MCF 10A (cell line): ENCODE results near the gene DNMT3B. TPM values are rescaled to one million over a fixed set of nuclear protein-coding genes. Genes with fewer than 3 reads are reported as not detected.
A peak's percentile ranks its signal among the peaks of the same experiment; 100 is the strongest.

Experiments used
- BruUV-seq: library from RNA; stranded (reverse); fragments of 400-500 nt; replicated peaks from 2 replicates; lab custom pipeline; 2021; lab: Mats Ljungman, UMichigan
- CTCF ChIA-PET: fragments of 300-600 bp; sonication (Branson Sonifier 250); formaldehyde crosslinking; extraction: SDS; loops from one replicate; lab custom pipeline; 2021; ENCODE audit warnings: antibody characterized with exemption, inconsistent platforms; lab: Yijun Ruan, JAX
- POLR2A ChIA-PET: fragments of 300-600, 350-650 bp; sonication (Branson Sonifier 250); formaldehyde crosslinking; extraction: SDS; loops from one replicate; lab custom pipeline; 2020; ENCODE audit warnings: antibody characterized with exemption, inconsistent platforms; lab: Yijun Ruan, JAX
- DNase-seq: peaks from one replicate; pipeline ENCODE4 v3.0.0-alpha.2; 2018; ENCODE audit not compliant: unreplicated experiment
- H3K27ac Mint-ChIP-seq: one replicate; pipeline ENCODE4 v1.8.0; 2022; ENCODE audit warnings: mild to moderate bottlenecking, low read depth, mixed read lengths; ENCODE audit not compliant: unreplicated experiment
- H3K27me3 Mint-ChIP-seq: one replicate; pipeline ENCODE4 v1.8.0; 2022; ENCODE audit warnings: mixed read lengths; ENCODE audit not compliant: insufficient read depth, unreplicated experiment
- H3K36me3 Mint-ChIP-seq: one replicate; pipeline ENCODE4 v1.8.0; 2022; ENCODE audit warnings: mild to moderate bottlenecking, moderate library complexity, mixed read lengths; ENCODE audit not compliant: insufficient read depth, unreplicated experiment
- H3K4me1 Mint-ChIP-seq: one replicate; pipeline ENCODE4 v1.8.0; 2022; ENCODE audit warnings: mixed read lengths; ENCODE audit not compliant: insufficient read depth, unreplicated experiment
- H3K4me3 Mint-ChIP-seq: one replicate; pipeline ENCODE4 v1.8.0; 2022; ENCODE audit warnings: mild to moderate bottlenecking, moderate library complexity, mixed read lengths; ENCODE audit not compliant: unreplicated experiment
- H3K9me3 Mint-ChIP-seq: one replicate; pipeline ENCODE4 v1.8.0; 2022; ENCODE audit warnings: mixed read lengths; ENCODE audit not compliant: unreplicated experiment
- intact Hi-C: fragments of 100-400 bp; cut with micrococcal nuclease; formaldehyde crosslinking; loops from 2 replicates; pipeline ENCODE4 v1.14.1; 2022
- total RNA-seq: library from RNA; stranded (reverse); gene quantifications from 2 replicates; pipeline ENCODE4 v1.2.3, GENCODE V29; 2022
- TF ChIP-seq, protein P1 (sequence below): fragments of 200-600 bp; IDR thresholded peaks from one replicate; pipeline ENCODE4 v1.8.0; 2022; ENCODE audit warnings: antibody characterized with exemption, mild to moderate bottlenecking; ENCODE audit not compliant: unreplicated experiment

The DNMT3B gene
- total RNA-seq, 1 experiment from 2014 or later = 1.3 TPM

DNA sequence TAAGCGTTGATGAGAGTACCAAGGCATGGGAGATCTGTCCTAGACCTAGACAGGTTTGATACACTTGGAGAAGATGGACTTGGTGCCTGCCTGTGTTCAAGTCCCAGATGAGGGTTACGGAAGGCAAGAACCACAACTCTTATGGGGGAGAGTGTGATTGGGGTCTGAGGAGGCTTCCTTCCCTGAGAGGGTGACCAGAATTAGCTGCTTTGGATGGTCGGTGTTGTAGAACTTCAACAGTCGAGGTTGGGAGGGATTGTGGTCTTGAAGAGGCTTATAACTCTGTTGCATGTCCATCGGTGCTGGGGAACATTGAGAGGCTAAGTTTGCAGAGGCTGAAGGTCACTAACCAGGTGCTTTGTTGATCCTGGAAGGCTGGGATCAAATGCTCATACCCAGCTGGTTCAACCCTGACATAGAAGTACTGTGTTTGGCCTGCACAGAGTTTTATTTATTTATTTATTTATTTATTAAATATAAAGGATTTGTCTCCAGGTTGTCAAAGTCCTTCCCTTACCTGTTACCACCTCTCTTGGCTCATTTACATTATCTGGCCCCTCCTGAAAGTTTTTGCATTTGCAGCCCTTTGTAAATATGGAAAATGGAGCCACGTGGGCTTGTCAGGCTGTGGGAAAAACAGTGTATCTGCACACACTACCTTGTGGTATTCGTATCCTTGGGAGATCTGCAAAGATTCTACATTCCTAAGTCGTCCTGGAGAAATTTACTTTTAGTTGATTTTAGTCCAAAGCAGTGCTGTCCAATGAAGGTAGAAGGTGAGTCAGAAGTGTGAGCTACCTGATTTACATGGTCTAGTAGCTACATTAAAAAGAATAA is 80.7 kb downstream of the DNMT3B start:
- Mint-ChIP-seq H3K36me3 (peaks cover 86% of the 10 kb centered on the region), H3K27me3 (no peaks in the 10 kb centered on the region), H3K27ac (no peak overlapping the region), H3K4me3 (no peak overlapping the region), H3K4me1 (no peaks in the 10 kb centered on the region), H3K9me3 (no peaks in the 10 kb centered on the region)
- no peak for DNase-seq
- POLR2A ChIA-PET = interaction anchor here (0.6 to 1.5 kb wide), 4 partner anchors 13 to 1068 kb away, joined by 3 to 6 read pairs (median 4); partner anchors contain the start of gene MAPRE1
- no TSS peak for BruUV-seq
- CTCF ChIA-PET = interaction anchor here (0.6 to 2.0 kb wide), 7 partner anchors 10 to 59 kb away, joined by 3 to 6 read pairs (median 5); no protein-coding TSS in a partner anchor
- intact Hi-C loops = no loop called here
- TF ChIP-seq, protein P1, sequence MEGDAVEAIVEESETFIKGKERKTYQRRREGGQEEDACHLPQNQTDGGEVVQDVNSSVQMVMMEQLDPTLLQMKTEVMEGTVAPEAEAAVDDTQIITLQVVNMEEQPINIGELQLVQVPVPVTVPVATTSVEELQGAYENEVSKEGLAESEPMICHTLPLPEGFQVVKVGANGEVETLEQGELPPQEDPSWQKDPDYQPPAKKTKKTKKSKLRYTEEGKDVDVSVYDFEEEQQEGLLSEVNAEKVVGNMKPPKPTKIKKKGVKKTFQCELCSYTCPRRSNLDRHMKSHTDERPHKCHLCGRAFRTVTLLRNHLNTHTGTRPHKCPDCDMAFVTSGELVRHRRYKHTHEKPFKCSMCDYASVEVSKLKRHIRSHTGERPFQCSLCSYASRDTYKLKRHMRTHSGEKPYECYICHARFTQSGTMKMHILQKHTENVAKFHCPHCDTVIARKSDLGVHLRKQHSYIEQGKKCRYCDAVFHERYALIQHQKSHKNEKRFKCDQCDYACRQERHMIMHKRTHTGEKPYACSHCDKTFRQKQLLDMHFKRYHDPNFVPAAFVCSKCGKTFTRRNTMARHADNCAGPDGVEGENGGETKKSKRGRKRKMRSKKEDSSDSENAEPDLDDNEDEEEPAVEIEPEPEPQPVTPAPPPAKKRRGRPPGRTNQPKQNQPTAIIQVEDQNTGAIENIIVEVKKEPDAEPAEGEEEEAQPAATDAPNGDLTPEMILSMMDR = no peak

DNA sequence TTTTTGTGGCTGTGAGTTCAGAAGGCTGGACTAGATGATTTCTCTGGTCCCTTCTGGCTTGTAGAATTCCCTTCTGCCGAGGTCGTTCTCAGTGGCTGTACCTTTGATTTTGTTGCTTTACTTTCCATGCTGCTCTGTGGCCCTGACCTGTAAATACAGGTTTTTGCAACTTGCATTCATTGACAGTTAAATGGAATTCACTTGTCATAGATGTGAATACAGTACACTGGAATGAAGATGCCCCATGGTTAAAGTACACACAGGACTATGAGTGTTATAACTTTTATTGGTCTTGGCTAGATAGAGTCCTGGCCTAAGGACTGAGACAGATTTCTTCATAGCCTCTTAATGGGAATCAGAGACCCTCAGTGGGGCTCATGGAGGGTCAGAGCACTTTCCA is 83.6 kb downstream of the DNMT3B start:
- Mint-ChIP-seq H3K27me3 (no peaks in the 10 kb centered on the region), H3K9me3 (no peaks in the 10 kb centered on the region), H3K4me3 (no peak overlapping the region), H3K36me3 (peaks cover 93% of the 10 kb centered on the region), H3K27ac (peak overlapping the region; percentile 59), H3K4me1 (no peaks in the 10 kb centered on the region)
- TF ChIP-seq, protein P1 = no peak
- intact Hi-C loops = no loop called here
- POLR2A ChIA-PET = no interaction called here
- no TSS peak for BruUV-seq
- no peak for DNase-seq
- CTCF ChIA-PET = interaction anchor here (1.0 to 2.2 kb wide), 3 partner anchors 8 to 56 kb away, joined by 5 to 9 read pairs (median 5); no protein-coding TSS in a partner anchor

DNA sequence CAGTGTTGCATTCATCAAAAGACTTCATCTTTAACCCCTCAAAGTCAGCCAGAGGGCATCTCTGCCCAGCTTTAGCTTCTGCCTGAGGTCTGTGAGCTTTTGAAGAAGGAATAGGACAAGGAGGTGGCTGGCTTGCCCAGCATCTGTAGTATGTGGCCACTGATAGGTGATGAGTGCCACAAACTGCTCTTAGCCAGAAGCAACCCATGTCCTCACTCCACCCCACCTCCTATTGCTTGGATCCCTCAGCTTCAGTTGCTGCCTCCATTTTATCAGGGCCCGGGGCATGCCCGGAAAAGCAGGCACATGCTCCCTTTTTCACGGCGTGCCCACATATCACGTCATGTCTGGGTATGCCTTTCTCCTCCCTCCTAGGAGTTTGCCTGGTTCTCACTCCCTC is 84.7 kb downstream of the DNMT3B start:
- POLR2A ChIA-PET = interaction anchor here (0.6 kb wide), 1 partner anchor 12 kb away, joined by 3 read pairs; no protein-coding TSS in a partner anchor
- CTCF ChIA-PET = interaction anchor here (1.5 to 2.4 kb wide), 2 partner anchors 10 to 57 kb away, joined by 6 to 11 read pairs; no protein-coding TSS in a partner anchor
- Mint-ChIP-seq H3K4me3 (no peak overlapping the region), H3K27me3 (no peaks in the 10 kb centered on the region), H3K27ac (peak overlapping the region; percentile 59), H3K9me3 (no peaks in the 10 kb centered on the region), H3K4me1 (no peaks in the 10 kb centered on the region), H3K36me3 (peaks cover 90% of the 10 kb centered on the region)
- intact Hi-C loops = no loop called here
- no peak for DNase-seq
- BruUV-seq = no TSS peak
- TF ChIP-seq, protein P1 = no peak

GRCh38 chr20:32847964-32848363 is 85.8 kb downstream of the DNMT3B start:
- POLR2A ChIA-PET = interaction anchor here (0.6 to 0.7 kb wide), 2 partner anchors 578 to 867 kb away, joined by 3 to 6 read pairs; no protein-coding TSS in a partner anchor
- Mint-ChIP-seq H3K36me3 (peaks cover 91% of the 10 kb centered on the region), H3K27ac (no peak overlapping the region), H3K4me3 (no peak overlapping the region), H3K27me3 (no peaks in the 10 kb centered on the region), H3K9me3 (no peaks in the 10 kb centered on the region), H3K4me1 (no peaks in the 10 kb centered on the region)
- CTCF ChIA-PET = interaction anchor here (0.9 to 2.4 kb wide), 3 partner anchors 9 to 58 kb away, joined by 3 to 11 read pairs (median 6); no protein-coding TSS in a partner anchor
- BruUV-seq = no TSS peak
- TF ChIP-seq, protein P1 = no peak
- intact Hi-C loops = no loop called here
- no peak for DNase-seq
